Measurements from ENCODE around the gene GYG1.
A peak's percentile ranks its signal among the peaks of the same experiment; 100 is the strongest.

GYG1 gene

DNA sequence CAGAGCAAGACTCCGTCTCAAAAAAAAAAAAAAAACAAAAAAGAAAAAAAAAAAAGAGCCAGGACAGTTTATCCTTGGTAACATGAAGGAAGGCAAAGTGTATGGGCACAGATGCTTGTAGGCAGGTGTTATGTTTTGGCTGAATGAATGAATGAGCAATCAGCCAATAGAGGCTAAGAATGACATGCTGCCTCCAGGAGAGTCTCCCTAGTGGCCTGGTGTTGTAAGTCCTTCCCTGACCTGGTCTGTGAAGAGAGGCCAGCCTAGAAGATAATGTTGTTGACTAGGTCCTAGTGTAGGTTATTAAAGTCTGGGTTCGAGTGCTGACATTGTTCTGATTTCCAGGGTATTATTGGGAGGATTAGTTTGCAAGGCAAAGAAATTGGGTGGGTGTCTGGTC lies 24.9 kb downstream of the GYG1 start:
- no peak for TF ChIP-seq CTCF (IDR thresholded peaks at IDR 0.05; ENCODE audit: insufficient read depth, low read depth, low read length, missing control alignments)
- DNase-seq (ENCODE audit: low read depth): no peak
- no peak overlapping the region for H3K4me3 ChIP-seq (ENCODE audit: low read length)

- peak; percentile 82 for DNase-seq (ENCODE audit: low read depth)
- no peak for TF ChIP-seq CTCF (IDR thresholded peaks at IDR 0.05; ENCODE audit: insufficient read depth, low read depth, low read length, missing control alignments)
- H3K4me3 ChIP-seq (ENCODE audit: low read length): no peak overlapping the region
Measured at GRCh38 chr3:149016669-149017541, 25.6 kb downstream of the GYG1 start.

DNA sequence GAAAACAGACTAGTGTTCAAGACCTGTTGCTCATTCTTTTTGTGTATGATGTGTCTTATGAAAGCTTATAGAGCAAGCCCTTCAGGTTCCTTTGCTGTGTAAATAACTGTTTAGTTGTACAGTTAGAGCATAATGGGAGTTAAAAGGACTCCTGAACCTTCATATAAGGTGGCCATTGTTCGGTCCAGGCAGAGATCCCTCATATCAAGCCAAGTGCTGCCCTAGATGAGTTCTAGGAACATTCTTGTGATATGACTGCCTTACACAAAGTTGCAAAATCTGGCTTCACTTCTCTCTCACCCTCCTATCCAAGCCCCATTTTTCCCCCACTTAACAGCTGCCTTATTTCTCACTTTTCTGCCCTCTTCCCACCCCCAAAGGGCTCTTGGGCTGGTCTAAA lies 26.9 kb downstream of the GYG1 start:
- DNase-seq (ENCODE audit: low read depth): no peak
- no peak for TF ChIP-seq CTCF (IDR thresholded peaks at IDR 0.05; ENCODE audit: insufficient read depth, low read depth, low read length, missing control alignments)
- H3K4me3 ChIP-seq (ENCODE audit: low read length): no peak overlapping the region

DNA sequence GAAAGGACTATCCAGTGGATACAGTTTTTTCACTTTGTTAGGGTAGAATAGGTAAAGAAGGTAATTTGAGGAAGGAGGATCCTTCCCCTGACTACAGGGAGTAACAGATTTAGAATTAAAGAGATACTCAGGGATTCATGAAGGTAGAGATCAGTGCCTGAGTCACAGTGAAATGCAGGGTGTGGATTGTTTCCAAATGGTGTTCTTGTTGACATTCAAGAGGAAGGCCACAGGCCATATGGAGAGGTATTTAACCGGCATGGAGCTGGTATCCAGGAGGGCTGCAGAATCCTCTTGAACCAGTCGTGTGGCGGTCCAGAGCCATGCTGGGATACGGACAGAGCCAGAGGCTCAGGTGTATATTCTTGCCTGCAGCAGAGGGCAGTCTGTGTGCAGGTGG lies 28.2 kb downstream of the GYG1 start:
- H3K4me3 ChIP-seq (ENCODE audit: low read length): no peak overlapping the region
- no peak for TF ChIP-seq CTCF (IDR thresholded peaks at IDR 0.05; ENCODE audit: insufficient read depth, low read depth, low read length, missing control alignments)
- peak; percentile 40 for DNase-seq (ENCODE audit: low read depth)

- no peak for TF ChIP-seq CTCF (IDR thresholded peaks at IDR 0.05; ENCODE audit: insufficient read depth, low read depth, low read length, missing control alignments)
- no peak for DNase-seq (ENCODE audit: low read depth)
- H3K4me3 ChIP-seq (ENCODE audit: low read length): no peak overlapping the region
Measured at GRCh38 chr3:149020196-149020838, 29.0 kb downstream of the GYG1 start.

DNA sequence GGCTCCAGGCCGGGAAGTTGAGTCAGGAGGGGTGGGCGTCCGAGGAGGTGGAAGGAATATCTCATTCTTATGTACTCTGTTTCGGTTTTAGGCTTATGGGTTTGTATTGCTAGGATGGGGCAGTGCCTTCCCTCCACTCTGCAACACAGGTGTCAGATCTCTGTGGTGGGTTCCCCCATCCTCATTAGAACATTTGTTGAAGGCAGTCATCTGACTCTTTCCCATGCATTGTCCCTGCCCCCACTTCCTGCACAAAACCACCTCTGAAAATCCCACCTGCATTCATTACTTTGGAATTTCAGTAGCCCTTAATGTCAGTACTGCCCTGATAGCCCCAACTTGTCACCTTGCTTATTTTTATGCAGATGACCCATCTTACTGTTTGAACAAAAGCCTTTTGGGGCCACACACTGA lies 29.5 kb downstream of the GYG1 start:
- no peak for TF ChIP-seq CTCF (IDR thresholded peaks at IDR 0.05; ENCODE audit: insufficient read depth, low read depth, low read length, missing control alignments)

More for the DNA sequence above, 29.5 kb downstream of the GYG1 start:
- DNase-seq (ENCODE audit: low read depth): no peak
- no peak overlapping the region for H3K4me3 ChIP-seq (ENCODE audit: low read length)
